ENCODE results near the gene PAPPA.

DNA sequence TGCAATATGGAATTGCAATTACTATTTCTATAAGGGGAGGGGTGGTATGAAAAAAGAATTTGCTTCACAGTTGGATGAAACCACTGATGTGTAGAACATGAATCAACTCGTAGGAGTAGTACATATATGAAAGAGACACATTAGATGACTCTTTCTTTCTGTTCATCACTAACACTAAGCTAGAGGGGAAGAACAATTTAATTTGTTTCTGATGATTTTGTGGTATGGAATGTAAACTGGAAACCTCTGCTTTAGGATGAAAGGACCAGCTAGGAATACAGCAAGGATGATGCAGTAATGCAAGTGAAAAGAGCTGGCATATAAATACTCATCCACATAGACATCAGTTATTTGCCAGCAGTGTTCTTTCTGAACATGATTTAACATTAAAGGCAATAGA lies 113.4 kb downstream of the PAPPA start:
- TF ChIP-seq, protein P1, sequence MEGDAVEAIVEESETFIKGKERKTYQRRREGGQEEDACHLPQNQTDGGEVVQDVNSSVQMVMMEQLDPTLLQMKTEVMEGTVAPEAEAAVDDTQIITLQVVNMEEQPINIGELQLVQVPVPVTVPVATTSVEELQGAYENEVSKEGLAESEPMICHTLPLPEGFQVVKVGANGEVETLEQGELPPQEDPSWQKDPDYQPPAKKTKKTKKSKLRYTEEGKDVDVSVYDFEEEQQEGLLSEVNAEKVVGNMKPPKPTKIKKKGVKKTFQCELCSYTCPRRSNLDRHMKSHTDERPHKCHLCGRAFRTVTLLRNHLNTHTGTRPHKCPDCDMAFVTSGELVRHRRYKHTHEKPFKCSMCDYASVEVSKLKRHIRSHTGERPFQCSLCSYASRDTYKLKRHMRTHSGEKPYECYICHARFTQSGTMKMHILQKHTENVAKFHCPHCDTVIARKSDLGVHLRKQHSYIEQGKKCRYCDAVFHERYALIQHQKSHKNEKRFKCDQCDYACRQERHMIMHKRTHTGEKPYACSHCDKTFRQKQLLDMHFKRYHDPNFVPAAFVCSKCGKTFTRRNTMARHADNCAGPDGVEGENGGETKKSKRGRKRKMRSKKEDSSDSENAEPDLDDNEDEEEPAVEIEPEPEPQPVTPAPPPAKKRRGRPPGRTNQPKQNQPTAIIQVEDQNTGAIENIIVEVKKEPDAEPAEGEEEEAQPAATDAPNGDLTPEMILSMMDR (IDR thresholded peaks at IDR 0.05; ENCODE audit: low read depth, low read length) = no peak
- TF ChIP-seq EZH2phosphoT487 (IDR thresholded peaks at IDR 0.05; ENCODE audit: low read depth) = no peak
